GM04504 (cell line): ENCODE measurements around the gene GPRIN3.

Source experiments
- DNase-seq: peaks from one replicate; pipeline ENCODE4 v3.0.0-alpha.2; 2012; ENCODE audit warnings: low read depth

The GPRIN3 gene

GRCh38 chr4:89289312-89289711 lies 18.3 kb downstream of the GPRIN3 start:
- DNase-seq, result no peak

GRCh38 chr4:89288430-89288829 lies 19.2 kb downstream of the GPRIN3 start:
- DNase-seq, result no peak

- DNase-seq, result no peak
Measured at GRCh38 chr4:89287945-89288344, 19.7 kb downstream of the GPRIN3 start.

DNA sequence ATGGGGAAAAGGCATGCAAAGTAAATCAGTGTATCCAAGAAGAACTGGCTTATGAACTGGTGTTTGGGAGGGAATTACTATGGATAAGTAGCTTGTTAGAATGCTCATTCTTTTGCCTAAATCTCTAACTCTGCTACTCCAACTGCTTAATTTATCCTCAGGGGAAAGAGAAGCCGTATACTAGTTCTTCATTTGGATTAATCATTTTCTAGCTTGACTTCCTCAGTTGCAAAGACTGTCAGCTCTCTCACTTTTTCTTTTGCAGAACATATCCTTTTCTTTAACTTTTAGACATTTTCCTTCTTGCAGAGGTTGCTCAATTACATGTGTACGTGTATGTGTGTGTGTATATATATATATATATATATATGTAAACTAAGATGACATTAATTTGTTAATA lies 21.9 kb downstream of the GPRIN3 start:
- DNase-seq, result no peak

- no peak for DNase-seq
Measured at GRCh38 chr4:89284828-89285227, 22.8 kb downstream of the GPRIN3 start.

GRCh38 chr4:89284020-89284424 lies 23.6 kb downstream of the GPRIN3 start:
- DNase-seq, result no peak

DNA sequence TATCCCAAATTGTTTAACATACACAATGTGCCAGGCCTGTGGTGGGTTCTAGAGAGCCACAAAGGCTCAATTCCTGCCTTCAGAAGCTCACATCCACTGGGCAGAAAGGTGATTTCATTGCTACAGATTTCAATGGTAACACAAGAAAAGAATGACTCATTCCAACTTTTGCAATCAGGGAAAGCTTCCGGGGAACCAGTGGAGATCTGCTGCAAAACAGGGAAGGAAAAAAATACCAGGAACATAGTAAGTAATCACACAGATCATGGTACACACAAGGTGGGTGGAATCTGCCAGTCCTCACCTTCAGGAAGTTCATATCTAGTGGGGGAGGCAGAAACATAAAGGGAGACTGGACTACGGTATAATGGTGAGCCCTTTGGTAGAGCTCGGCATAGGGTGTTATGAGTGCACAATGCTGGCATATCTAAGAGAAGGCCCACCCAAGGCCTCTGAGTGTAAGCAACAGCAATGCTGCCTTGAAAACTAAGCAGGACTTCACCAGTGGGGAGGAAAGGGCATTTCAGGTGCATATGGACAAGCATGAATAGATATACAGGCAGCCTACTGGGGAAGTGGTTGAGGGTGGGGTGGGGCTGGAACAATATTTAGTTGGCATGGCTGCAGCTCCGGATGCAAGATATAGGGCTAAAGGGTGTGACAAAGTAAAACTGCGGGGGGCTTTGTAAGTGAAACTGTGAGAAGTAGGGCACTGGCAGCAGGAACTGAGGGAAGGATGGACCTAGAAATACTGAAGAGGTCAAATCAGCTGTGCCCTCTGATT lies 24.2 kb downstream of the GPRIN3 start:
- DNase-seq, result no peak

DNA sequence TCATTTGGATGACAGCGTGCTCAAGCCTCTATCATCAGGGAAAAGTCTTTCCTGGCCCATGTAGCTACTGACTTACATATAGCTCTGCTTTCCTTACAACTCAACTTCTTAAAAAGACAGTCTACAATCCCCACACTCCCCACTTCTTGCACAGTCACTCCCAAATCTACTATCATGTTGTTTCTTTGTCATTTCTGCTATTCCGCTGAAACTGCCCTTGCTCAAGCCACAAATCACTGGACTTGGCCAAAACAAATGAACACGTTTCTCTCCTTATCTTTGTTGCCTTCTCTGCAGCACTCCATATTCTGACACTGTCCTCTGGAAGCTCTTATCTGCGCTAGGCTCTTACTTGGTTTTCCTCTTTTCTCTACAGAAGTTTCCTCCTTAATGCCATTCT lies 28.2 kb downstream of the GPRIN3 start:
- no peak for DNase-seq

- DNase-seq, result no peak
Measured at GRCh38 chr4:89277412-89277811, 30.2 kb downstream of the GPRIN3 start.

DNA sequence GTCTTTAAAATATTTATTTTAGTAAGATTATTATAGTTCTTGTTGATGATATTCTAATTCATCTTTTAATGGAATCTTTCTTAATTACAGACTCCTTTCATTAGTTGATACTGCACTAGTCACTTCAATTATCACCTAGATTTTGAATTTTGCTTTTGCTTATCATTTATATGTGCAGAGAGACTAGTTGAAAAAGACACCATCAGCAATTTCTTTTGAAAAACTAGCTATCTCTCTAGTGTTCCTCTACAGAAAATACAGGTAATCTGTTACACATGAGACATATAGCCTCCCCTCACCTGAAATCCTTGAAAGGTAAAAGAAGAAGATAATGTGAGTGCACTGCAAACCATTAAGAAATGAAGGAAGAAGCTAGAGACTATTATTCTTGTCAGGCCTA lies 31.3 kb downstream of the GPRIN3 start:
- no peak for DNase-seq

DNA sequence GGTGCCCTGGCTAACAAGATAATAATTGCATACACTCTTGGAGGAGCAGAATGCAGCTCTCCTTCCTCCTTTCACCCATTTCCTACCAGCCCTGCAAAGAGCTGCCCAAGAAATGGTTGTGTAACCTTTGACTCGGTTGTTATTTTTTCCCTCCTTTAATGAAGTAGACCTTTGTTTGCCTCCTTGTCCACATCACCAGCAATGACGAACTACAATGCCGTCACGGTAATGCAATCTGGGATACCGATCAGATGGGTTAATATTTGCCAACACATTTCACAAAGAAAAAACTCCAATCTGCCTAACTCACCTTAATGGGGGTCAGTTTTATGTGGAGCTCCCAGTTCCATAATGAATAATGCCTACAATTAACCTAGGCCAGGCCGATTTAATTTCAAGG lies 32.0 kb downstream of the GPRIN3 start:
- DNase-seq, result no peak

DNA sequence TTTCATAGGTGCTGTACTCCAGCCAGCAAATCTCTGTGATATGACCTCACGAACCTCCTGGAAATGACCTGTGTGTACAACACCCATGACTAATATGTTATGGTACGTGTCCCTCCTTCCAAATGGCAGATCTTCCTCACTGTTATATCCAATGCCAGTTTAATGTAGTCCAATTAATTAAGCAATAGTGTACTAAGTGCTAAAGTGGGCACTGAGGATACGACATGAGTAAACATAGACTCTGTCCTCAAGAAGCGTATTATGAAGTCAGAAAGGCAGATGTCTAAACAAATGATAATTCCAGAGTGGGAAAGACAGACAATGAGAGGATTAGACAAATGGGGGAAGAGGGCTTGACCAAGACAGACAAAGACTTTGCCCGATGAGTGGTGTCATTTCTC lies 33.9 kb downstream of the GPRIN3 start:
- no peak for DNase-seq

DNA sequence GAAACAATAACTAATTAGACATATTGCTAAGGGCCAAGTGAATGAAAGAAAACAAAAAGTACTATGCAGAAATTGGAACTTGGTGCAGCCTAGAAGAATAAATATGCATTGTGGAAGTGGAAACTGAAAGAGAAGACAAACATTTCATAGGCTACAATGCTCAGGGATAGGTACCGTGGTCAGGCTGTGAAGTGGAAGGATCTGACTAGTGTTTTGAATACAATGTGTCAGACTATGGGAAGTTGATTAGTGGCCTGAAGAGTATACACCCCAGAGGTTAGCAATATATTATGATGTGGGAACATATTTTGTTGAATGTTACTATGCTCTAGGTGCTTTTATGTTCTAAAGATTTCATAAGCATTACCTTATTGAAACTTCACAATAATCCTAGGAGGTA lies 36.8 kb downstream of the GPRIN3 start:
- no peak for DNase-seq

DNA sequence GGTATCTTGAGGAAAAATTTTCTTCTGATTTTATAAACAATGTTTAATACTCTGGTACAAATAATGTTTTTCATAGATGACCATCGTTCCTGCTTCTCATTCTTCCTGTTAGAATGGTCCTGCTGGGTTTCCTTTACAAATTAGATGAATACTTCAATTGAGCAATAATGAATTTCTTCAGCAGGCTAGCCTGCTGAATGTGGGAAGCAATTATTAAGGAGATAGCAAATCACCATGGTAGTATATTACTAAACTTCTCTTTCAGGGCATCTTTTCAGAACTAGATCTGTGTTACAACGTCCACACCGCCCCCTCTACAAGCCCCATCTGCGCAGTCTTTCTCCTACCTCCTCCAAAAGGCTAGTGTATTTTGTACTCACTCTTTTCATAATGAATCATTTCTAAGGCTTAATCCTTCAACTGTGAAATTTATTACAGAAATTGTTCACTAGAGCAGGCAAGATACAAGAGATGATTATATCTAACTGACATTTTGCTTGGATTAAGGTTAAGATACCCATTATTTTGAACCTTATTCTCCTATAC lies 38.4 kb downstream of the GPRIN3 start:
- DNase-seq, result no peak

GRCh38 chr4:89268679-89269078 lies 38.9 kb downstream of the GPRIN3 start:
- DNase-seq, result no peak

GRCh38 chr4:89267846-89268245 lies 39.8 kb downstream of the GPRIN3 start:
- DNase-seq, result no peak

DNA sequence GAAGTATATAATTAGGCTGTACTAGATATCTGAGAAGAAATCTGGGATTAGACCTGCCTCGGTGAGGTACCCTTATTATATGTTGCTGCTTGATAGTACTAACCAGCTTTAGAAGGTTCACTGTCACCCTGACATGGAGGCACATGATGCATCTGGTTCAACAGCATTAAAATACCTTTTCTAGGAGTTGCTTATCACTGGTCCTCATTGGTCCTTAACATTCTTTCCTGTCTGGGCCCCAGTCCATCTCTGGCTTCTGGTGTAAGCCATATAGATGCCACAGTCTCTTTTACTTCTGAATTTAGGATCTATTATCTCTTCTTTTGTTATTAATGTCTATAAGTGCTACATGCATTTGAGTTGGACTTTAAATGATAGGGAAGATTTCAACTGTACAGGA lies 40.2 kb downstream of the GPRIN3 start:
- no peak for DNase-seq

GRCh38 chr4:89266128-89266527 lies 41.5 kb downstream of the GPRIN3 start:
- no peak for DNase-seq

DNA sequence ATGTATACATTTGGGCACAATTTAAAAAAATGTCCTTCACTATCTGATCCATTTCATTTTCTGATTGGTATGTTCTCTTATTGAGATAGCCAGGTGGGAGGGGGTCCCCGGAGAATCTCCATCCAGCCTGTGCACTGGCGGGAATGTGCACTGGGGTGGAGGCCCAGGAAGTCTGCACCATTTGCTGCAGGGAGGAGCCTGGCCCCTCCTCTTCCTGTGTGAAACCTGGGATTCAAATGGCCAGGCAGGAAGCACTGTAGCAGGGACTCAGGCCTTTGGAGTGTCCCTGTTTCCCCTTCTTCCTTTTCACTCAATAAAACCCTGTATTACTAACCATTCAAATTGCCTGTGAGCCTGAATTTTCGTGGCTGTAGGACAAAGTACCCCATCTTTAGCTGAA lies 44.3 kb downstream of the GPRIN3 start:
- DNase-seq, result no peak

DNA sequence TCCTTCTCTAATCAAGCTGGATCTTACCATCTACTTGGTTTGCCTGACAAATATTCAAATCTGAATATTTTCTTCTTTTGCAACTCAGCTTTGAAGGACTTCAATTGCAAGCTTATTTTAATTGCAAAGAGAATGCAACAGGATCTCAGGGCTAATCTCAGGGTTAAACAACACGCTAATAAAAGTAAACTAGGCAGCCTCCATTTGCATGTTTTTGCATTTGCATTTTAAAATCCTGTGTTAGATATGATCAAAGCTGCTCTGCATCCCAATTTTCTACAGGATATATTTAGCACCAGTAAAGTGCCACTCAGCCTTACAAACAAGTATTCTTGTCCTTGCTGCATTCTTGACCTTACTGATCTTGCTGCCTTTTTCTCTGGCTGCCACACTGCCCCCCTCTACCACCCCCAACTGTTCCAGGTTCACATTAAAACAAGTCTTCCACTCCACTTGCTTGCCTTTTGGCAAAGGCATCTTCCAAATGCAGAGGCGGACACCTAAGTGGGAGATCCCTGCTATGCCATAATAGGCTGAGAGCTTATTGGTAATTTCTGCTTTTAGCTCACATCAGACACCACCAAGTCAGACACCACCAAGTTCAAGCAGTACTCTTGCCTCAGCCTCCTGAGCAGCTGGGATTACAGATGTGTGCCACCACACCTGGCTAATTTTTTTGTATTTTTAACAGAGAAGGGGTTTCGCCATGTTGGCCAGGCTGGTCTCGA lies 48.1 kb downstream of the GPRIN3 start:
- DNase-seq, result no peak

GRCh38 chr4:89258506-89258905 lies 49.1 kb downstream of the GPRIN3 start:
- no peak for DNase-seq

DNA sequence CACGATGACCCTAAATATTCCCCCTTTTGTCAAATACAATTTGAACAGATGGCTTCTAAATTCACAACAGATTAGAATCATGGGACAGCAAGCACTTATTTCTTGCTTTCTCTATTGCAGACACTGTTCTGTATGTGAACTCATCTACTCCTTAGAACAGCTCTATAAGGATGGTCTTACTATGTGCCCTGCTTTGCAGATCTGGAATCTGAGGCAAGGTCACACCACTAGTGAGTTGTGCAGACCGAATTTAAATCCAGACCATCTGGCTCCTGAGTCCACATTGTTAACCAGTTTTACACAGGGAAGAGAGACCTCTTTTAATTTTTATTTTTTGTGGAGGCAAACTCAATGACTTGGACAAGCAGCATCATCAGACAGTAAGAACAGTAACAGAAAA lies 50.2 kb downstream of the GPRIN3 start:
- DNase-seq, result no peak

DNA sequence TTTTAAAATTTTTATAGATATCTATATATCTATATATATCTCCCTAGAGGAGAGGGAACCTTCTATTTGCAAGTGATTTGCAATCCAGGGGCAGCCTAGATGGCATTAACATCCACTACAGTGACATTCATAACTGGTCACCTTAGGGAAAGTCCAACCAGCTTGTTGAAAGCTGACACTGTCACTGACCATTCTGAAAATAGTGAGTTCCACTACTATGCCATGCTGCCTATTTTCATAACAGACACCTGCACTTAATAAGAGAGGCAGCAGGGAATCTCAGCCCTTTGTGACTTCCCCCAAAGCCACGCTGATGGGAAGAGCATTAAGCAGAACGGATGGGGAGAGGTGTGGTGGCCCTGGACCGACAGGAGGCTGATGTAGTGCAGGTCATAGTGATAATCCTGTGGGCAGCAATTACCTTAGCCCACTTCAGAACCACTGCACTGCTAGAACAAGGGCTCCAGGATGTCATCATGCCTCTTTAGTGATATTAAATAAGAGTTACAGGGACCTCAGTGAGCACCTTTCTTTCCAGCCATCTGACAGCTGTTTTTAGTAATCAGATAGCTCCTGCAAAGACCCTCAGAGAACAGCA lies 51.3 kb downstream of the GPRIN3 start:
- DNase-seq, result no peak
